Muscle of arm (tissue), 12 donors: Measurements from ENCODE around the gene C2orf72. TPM values are rescaled to one million over a fixed set of nuclear protein-coding genes. Genes with fewer than 3 reads are reported as not detected.
"Not testable (repeated sequence)": the region's sequence is repeated elsewhere in the genome, so short reads cannot be mapped to it uniquely, and the experiment has no call there.

ENCODE experiments used
- DNase-seq: peaks from one replicate; pipeline ENCODE4 v3.0.0-alpha.2; 2013
- polyA plus RNA-seq, 12 donors: library from polyadenylated mRNA; unstranded; fragments of 120-200 nt; gene quantifications; one replicate each; pipeline ENCODE4 v1.2.1, GENCODE V29; 2013; ENCODE audit not compliant: insufficient read length in 12 of 12

Gene C2orf72
- polyA plus RNA-seq, 12 donors = 0.21 to 18.3 (median 0.66) TPM; not detected in 1

- no peak for DNase-seq
These were observed 24.9 kb upstream of the C2orf72 start for GRCh38 chr2:231012463-231012862.

GRCh38 chr2:231013820-231014219, 23.5 kb upstream of the C2orf72 start:
- no peak for DNase-seq

- no peak for DNase-seq
These were observed 21.8 kb upstream of the C2orf72 start for GRCh38 chr2:231015478-231015877.

GRCh38 chr2:231015926-231016325, 21.4 kb upstream of the C2orf72 start:
- no peak for DNase-seq

- no peak for DNase-seq
These were observed 20.6 kb upstream of the C2orf72 start for GRCh38 chr2:231016566-231017230.

GRCh38 chr2:231017231-231017598, 20.1 kb upstream of the C2orf72 start:
- DNase-seq = no peak

- no peak for DNase-seq
These were observed 19.1 kb upstream of the C2orf72 start for GRCh38 chr2:231018184-231018583.

- not testable (repeated sequence) for DNase-seq
These were observed 12.3 kb upstream of the C2orf72 start for GRCh38 chr2:231025059-231025458.

GRCh38 chr2:231028889-231029288, 8.4 kb upstream of the C2orf72 start:
- no peak for DNase-seq

- no peak for DNase-seq
These were observed 7.8 kb upstream of the C2orf72 start for GRCh38 chr2:231029563-231029962.

GRCh38 chr2:231030725-231031124, 6.6 kb upstream of the C2orf72 start:
- no peak for DNase-seq

GRCh38 chr2:231032575-231033140, 4.7 kb upstream of the C2orf72 start:
- DNase-seq = no peak

GRCh38 chr2:231033147-231034132, 3.9 kb upstream of the C2orf72 start:
- DNase-seq = no peak

- DNase-seq = no peak
These were observed 2.9 kb upstream of the C2orf72 start for GRCh38 chr2:231034291-231034882.

- DNase-seq = no peak
These were observed 1.2 kb upstream of the C2orf72 start for GRCh38 chr2:231036131-231036530.

GRCh38 chr2:231036578-231037106, 681 bp upstream of the C2orf72 start:
- no peak for DNase-seq

- no peak for DNase-seq
These were observed 584 bp downstream of the C2orf72 start for GRCh38 chr2:231037731-231038482.

GRCh38 chr2:231038483-231039293, 1.4 kb downstream of the C2orf72 start:
- DNase-seq = no peak

- no peak for DNase-seq
These were observed 2.0 kb downstream of the C2orf72 start for GRCh38 chr2:231039294-231039664.

- DNase-seq = no peak
These were observed 2.6 kb downstream of the C2orf72 start for GRCh38 chr2:231039821-231040364.
